CD4-positive, alpha-beta T cell treated with Interleukin-17A for 4 hours (primary cell): ENCODE results near the gene SLC25A15.

ENCODE experiments used
- DNase-seq: peaks from one replicate; pipeline ENCODE4 v3.0.0-alpha.2; 2020; ENCODE audit warnings: mixed read lengths

The SLC25A15 gene

DNA sequence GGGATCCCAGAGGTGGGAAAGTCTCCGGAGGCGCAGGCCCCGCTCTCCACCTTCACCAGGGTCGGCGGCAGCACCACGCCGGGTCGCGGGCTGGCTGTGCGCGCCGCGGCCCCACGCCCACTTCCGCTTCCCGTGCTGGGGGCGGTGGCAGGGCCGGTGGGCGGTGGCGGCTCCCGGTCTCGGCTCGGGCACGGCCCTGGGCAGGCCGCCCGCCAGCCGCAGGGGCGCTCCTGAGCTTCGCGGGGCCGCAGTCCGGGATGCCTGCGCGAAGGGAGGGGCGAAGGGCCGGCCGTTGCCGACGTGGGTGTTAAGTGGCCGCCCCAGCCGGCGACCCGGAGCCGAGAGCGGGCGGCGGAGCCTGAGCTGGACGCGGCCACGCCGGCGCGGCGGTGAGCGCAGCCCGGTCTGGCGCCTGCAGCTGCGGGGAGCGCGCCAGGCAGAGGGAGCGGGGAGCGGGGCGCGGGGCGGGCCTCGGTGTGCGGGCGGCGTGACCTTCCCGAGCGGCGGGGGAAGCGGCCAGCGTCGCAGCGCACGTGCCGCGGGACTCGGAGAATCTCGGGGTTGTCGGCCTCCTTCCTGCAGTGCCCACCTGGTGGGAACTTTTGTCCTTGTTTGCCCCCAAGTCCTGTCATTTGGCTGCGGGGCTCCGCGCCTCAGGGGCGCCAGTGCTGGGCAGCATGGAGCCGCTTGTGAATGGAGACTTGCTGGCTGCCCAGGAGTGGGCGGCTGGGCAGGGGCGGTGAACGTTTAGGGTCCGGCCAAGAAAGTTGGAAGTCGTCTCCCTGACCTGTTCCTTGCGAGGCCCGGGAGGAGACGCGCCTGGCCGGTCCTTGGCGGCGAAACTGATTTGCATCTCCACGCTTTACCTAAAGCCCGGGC lies at the start of gene SLC25A15:
Gene SLC25A15 (plus strand): TSS at position 337 of the 879 bp plus-strand sequence. CDS start 3,616 bp downstream, outside the sequence.
- DNase-seq, result peak; percentile 81

GRCh38 chr13:40749327-40749726 lies 40.1 kb upstream of the SLC25A15 start:
- no peak for DNase-seq

- no peak for DNase-seq
Measured at GRCh38 chr13:40755082-40755700, 34.2 kb upstream of the SLC25A15 start.

DNA sequence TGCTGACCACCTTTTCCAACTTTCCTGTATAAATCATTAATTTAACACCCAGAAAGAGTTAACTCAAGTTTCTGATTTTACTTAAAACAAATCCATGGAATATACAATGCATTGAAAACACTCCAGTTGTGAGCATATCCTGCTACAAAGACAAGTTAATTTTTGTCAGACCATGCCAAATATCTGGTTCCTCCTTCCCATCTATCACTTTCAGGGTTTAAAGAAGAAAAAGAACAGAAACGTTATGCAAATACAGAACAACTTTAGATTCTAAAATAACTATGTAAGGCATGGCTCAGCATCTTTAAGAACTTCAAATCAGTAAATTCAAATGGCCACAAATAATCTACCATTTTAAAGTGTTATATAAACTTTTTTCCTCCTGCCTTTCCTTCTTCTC lies 33.4 kb upstream of the SLC25A15 start:
- DNase-seq, result no peak

GRCh38 chr13:40758811-40759210 lies 30.6 kb upstream of the SLC25A15 start:
- DNase-seq, result no peak

DNA sequence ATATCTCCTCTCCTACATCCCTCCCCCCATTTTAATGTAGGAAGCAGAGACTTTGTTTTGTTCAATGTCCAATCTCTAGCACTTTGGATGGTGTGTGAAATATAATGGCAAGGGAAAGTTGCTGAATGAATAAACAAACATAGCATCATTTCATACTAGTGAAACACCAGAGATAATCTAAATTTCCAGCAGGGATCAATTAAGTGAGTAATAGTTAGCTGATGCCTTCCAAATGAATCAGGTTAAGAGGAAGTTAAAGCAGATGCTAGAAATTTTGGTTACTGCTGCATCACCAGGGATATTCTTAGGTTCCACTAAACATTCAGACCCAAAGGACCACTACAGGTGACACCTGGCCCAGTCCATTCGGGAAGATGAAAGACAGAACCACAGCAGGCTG lies 26.6 kb upstream of the SLC25A15 start:
- DNase-seq, result no peak

GRCh38 chr13:40764587-40765403 lies 24.6 kb upstream of the SLC25A15 start:
- peak; percentile 16 for DNase-seq

DNA sequence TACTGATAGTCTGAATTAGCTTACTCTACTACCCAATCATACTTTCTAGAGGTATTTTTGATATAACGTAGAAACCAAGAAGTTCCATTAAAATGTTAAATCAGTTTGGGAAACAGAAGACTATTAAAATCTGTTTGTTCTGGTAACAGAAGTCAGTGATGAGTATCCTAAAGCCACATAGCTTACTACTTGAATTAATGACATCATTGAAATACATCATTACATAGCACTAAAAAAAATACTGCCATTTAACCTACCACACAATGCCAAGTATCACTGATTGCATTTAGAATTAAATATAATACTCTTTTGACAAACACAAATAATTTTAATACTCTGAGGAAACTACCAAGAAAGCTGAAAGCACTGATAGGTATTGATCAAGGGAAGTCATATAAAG lies 23.8 kb upstream of the SLC25A15 start:
- no peak for DNase-seq

- no peak for DNase-seq
Measured at GRCh38 chr13:40769970-40770369, 19.4 kb upstream of the SLC25A15 start.

DNA sequence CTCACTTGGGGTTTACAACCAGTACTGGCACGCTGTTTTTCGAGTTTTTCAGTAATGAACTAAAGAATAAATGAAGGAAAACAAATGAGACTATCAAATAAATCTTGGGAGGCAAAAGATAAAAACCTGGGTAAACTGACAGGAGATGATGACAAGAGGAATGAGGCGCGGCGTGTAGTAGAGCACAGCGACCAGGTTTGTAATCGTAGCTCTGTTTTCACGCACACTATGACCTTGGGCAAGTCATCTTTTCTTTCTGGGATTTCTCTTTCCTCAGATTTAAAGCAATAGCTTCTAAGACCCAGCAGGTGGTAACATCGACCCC lies 18.8 kb upstream of the SLC25A15 start:
- peak; percentile 19 for DNase-seq

GRCh38 chr13:40770934-40771618 lies 18.3 kb upstream of the SLC25A15 start, which contains the start of gene MRPS31:
MRPS31 (minus strand) TSS chr13:40771190; CDS start chr13:40771136, 54 bp downstream.
- DNase-seq, result peak; percentile 95

DNA sequence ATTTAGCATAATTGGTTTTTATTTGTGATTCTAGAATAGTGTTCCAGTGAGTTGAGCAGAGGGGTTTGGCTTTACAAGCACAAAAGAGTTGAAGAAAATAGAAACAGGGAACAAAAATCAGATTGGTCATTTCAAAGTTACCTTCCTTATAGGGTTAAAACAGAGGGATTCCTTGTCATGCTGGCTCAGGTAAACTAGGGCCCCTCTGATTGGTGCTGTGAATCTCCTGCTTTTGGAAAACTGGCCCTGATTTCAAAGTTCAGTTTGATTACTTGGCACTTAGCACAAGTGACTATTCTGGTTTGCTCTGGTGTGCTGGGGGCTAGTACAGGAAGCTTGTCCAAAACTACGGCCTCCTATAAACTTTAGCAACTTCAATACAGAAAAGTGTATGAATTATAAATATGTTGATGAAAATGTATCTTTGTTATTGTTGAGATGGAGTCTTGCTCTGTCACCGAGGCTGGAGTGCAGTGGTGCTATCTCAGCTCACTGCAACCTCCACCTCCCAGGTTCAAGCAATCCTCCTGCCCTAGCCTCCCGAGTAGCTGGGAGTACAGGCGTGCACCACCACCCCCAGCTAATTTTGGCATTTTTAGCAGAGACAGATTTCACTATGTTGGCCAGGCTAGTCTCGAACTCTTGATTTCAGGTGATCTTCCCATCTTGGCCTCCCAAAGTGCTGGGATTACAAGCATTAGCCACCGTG lies 16.5 kb upstream of the SLC25A15 start:
- no peak for DNase-seq

DNA sequence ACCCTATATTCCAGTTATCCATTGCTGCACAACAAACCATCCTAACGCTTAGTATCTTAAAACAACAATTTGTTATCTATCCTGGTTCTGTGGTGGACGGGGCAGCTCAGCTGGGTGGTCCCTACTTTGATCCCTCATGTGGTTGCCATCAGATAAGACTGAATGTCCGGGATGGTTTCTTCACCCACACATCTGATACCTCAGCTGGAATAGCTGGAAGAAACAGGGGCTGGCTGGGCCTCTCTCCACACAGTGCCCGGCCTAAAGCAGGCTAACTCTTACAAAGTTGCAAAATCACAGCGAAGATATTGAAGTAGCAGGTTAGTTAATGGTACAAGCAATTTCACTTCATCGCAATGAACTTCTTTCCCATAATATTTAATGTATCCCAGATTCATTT lies 14.7 kb upstream of the SLC25A15 start:
- DNase-seq, result no peak

- DNase-seq, result peak; percentile 60
Measured at GRCh38 chr13:40776232-40776631, 13.2 kb upstream of the SLC25A15 start.

- peak; percentile 82 for DNase-seq
Measured at GRCh38 chr13:40776681-40777165, 12.7 kb upstream of the SLC25A15 start.

DNA sequence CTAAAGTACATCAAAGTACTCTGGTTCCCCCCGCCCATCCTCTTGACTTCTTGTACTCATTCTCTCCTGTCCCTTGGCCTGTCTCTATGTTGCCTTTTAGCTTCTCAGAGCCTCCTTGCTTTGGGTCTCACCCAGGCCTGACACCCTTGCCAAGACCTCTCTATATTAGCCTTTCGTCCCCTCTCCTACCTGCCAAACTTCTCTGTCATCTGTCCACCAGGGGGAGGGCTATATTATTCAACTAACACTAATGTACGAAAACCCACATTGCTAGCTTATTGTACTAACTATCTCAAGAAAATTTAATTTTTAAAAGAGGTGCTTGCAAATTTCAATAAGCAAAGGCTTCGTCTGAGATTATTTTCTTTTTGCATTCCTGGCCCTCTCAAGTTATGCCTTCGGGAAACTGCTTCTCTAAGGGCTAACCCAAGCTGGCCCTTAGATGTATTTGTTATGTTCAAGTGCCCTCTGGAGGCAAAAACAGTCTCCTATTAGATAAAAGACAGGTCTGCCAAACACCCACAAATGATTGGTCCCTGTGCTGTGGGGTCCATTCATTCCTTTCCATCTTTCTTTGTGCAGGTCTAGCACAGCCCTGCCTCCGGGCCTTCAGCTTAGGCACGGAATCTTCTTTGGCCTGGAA lies 12.1 kb upstream of the SLC25A15 start:
- DNase-seq, result peak; percentile 45

- DNase-seq, result no peak
Measured at GRCh38 chr13:40777809-40778175, 11.6 kb upstream of the SLC25A15 start.

- no peak for DNase-seq
Measured at GRCh38 chr13:40779049-40779448, 10.4 kb upstream of the SLC25A15 start.

DNA sequence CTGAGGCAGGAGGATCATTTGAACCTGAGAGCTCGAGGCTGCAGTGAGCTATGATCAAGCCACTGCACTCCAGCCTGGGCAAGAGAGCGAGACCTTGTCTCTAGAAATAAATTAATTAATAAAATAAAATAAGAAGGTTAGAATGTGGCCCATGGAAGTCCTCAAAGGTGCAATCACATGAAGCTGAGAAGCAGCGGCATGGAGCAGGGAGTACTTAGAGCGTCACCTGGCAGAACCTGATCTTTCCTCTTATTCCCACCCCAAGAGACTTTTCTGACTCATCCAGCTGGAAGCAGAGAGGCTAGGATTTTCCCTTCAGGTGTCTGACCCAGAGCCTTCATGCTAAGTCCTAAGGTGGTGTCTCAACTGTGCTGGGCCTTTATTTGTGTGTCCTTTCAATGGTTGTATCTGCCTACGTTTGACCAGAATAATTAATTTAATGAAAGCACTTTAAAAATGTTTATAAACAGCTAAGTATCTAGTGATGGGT lies 9.6 kb upstream of the SLC25A15 start:
- no peak for DNase-seq

DNA sequence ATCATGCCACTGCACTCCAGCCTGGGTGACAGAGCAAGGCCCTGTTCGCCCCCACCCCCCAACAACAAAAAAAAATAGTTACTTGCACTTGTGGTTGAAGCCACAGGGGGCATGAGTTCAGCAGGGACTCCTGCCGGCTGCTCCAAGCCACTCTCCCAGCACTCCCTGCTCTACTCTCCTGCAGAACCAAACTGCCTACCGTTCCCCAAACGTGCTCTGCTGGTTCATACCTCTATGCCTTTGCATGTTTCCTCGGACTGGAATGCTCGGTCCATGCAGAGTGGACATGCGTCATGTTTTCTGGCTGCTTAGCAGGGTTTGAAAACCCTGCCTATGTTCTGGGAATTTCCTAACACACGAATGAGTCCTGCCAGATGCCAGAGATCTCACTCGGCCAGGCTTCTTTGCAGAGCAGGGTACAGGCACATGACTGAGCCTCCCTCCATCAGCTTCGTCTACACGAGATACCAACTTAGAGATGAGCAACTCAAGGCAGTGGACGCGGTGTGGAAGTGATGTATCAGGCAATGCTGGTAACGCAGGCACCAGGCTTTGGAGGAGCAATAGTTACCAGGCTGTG lies 8.5 kb upstream of the SLC25A15 start:
- DNase-seq, result no peak

DNA sequence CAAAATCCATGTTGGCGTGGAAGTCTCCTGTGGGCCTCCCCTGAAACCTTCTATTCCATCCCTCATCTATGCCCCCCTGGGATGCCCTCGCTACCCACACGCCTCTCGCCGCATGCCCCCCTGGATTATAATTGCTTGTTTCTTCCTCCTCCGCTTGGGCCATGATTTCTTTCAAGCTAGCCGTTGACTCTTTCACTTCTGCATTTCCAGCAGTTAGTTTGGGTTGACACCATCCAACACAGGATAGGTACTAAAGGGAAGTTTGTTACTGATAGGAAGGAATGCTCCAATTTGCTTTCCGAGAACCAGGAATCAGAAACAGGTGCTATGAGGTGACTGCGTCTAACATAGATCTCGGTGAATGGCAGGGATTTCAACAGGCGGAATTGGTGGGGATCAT lies 7.7 kb upstream of the SLC25A15 start:
- DNase-seq, result no peak
